Activated CD4-positive, CD25-positive, alpha-beta regulatory T cell treated with anti-CD3 and anti-CD28 coated beads, Interleukin-2, amount 50 U/mL, for 16 hours (primary cell): ENCODE data around the gene IQSEC3.

Experiments used
- DNase-seq: peaks from one replicate; pipeline ENCODE4 v3.0.0-alpha.2; 2020; ENCODE audit warnings: low read depth, low spot score

Gene IQSEC3

GRCh38 chr12:78981-79380 lies 12.4 kb downstream of the IQSEC3 start:
- DNase-seq: no peak

- DNase-seq: no peak
These were observed 14.2 kb downstream of the IQSEC3 start for GRCh38 chr12:80681-81190.

- DNase-seq: no peak
These were observed 16.2 kb downstream of the IQSEC3 start for GRCh38 chr12:82740-83139.

GRCh38 chr12:84056-84455 lies 17.5 kb downstream of the IQSEC3 start:
- DNase-seq: no peak

GRCh38 chr12:85191-85666 lies 18.7 kb downstream of the IQSEC3 start:
- DNase-seq: no peak

GRCh38 chr12:87315-87714 lies 20.7 kb downstream of the IQSEC3 start:
- DNase-seq: no peak

GRCh38 chr12:87856-88255 lies 21.3 kb downstream of the IQSEC3 start:
- no peak for DNase-seq

GRCh38 chr12:89653-90052 lies 23.1 kb downstream of the IQSEC3 start:
- no peak for DNase-seq

GRCh38 chr12:91213-91612 lies 24.6 kb downstream of the IQSEC3 start:
- DNase-seq: no peak

- DNase-seq: no peak
These were observed 26.9 kb downstream of the IQSEC3 start for GRCh38 chr12:93266-94005.

- no peak for DNase-seq
These were observed 30.0 kb downstream of the IQSEC3 start for GRCh38 chr12:96543-96942.

- DNase-seq: no peak
These were observed 32.4 kb downstream of the IQSEC3 start for GRCh38 chr12:98924-99352.

- DNase-seq: no peak
These were observed 33.0 kb downstream of the IQSEC3 start for GRCh38 chr12:99605-100004.

GRCh38 chr12:101969-102878 lies 35.7 kb downstream of the IQSEC3 start:
- DNase-seq: no peak

GRCh38 chr12:102879-103168 lies 36.3 kb downstream of the IQSEC3 start:
- DNase-seq: no peak

- DNase-seq: no peak
These were observed 36.8 kb downstream of the IQSEC3 start for GRCh38 chr12:103169-103981.

- DNase-seq: no peak
These were observed 38.0 kb downstream of the IQSEC3 start for GRCh38 chr12:104551-105081.

GRCh38 chr12:105696-106095 lies 39.1 kb downstream of the IQSEC3 start:
- no peak for DNase-seq

GRCh38 chr12:106118-106591 lies 39.6 kb downstream of the IQSEC3 start:
- DNase-seq: no peak

- no peak for DNase-seq
These were observed 42.0 kb downstream of the IQSEC3 start for GRCh38 chr12:108594-108993.

- no peak for DNase-seq
These were observed 42.9 kb downstream of the IQSEC3 start for GRCh38 chr12:109446-109845.
